ENCODE measurements around the gene SEMA3G.
A peak's percentile ranks its signal among the peaks of the same experiment; 100 is the strongest.

SEMA3G gene

DNA sequence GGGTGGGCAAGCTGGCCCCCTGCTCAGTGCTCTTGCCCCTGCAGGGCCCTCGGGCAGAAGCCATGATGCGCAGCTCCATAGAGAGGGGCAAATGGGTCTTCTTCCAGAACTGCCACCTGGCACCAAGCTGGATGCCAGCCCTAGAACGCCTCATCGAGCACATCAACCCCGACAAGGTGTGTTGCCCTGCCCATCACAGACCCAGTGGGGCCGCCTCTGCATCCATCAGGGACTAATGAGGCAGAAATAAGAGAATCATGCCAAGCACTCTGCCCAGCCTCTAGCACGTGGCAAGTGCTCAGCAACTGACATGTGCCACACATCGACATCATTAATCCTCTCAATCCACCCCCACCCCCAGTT is 49.4 kb downstream of the SEMA3G start:
- DNase-seq (ENCODE audit: low spot score), result no peak

GRCh38 chr3:52394751-52395502 is 50.0 kb downstream of the SEMA3G start:
- no peak for DNase-seq (ENCODE audit: low spot score)

GRCh38 chr3:52393959-52394670 is 50.8 kb downstream of the SEMA3G start:
- no peak for DNase-seq (ENCODE audit: low spot score)

DNA sequence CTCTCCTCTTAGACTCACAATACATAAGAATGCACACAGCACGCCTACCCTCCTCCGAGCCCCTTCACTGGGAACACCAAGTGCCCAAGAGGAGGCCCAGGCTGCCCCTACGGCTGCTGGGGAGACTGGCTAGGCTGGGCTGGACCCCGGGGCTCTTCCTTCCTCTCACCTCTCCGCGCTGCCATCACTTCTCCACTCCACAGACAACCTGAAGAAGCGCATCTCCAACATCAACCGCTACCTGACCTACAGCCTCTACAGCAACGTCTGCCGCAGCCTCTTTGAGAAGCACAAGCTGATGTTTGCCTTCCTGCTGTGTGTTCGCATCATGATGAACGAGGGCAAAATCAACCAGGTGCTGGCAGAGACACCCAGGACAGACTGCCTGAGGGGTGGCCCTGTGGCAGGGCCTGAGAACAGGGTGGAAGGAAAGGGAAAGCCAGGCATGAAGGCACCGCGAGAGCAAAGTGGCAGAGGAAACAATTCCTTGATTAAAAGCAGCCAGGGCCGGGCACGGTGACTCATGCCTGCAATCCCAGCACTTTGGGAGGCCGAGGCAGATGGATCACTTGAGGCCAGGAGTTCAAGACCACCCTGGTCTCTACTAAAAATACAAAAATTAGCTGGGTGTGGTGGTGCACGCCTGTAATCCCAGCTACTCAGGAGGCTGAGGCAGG is 51.6 kb downstream of the SEMA3G start:
- no peak for DNase-seq (ENCODE audit: low spot score)

- DNase-seq (ENCODE audit: low spot score), result no peak
Measured at GRCh38 chr3:52392216-52392930, 52.5 kb downstream of the SEMA3G start.

DNA sequence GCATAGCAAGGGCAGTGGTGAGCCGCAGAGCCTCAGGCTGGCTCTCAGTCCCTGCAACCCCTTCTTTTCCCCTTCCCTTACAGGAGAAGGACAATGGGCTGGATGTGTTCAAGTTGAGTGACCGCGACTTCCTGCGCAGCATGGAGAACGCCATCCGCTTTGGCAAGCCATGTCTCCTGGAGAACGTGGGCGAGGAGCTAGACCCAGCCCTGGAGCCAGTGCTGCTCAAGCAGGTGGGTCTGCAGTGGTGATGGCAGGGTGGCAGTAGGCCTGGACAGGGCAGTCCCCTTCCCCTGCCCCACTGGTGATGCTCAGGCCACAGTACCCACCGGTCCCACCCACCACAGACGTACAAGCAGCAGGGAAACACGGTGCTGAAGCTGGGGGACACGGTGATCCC is 53.8 kb downstream of the SEMA3G start:
- no peak for DNase-seq (ENCODE audit: low spot score)

- no peak for DNase-seq (ENCODE audit: low spot score)
Measured at GRCh38 chr3:52388933-52389332, 56.0 kb downstream of the SEMA3G start.

DNA sequence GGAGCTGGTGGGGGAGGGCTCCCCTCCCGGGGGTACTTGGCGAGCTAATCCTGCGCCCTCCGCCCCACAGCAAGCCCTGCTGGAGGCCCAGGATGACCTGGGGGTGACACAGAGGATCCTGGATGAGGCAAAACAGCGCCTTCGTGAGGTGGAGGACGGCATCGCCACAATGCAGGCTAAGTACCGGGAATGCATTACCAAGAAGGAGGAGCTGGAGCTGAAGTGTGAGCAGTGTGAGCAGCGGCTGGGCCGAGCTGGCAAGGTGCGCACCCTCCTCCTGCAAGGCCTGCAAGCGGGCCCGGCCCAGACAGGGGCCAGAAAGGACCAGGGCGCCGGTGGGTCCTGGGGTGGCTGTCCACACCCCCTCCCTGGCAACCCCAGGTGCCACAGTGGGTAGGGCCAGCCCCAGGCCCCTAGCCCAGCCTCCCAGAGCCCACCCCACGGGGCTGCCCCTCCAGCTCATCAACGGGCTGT is 56.5 kb downstream of the SEMA3G start:
- no peak for DNase-seq (ENCODE audit: low spot score)

- DNase-seq (ENCODE audit: low spot score), result no peak
Measured at GRCh38 chr3:52387481-52387880, 57.4 kb downstream of the SEMA3G start.

- DNase-seq (ENCODE audit: low spot score), result peak; percentile 61
Measured at GRCh38 chr3:52385157-52385556, 59.7 kb downstream of the SEMA3G start.

DNA sequence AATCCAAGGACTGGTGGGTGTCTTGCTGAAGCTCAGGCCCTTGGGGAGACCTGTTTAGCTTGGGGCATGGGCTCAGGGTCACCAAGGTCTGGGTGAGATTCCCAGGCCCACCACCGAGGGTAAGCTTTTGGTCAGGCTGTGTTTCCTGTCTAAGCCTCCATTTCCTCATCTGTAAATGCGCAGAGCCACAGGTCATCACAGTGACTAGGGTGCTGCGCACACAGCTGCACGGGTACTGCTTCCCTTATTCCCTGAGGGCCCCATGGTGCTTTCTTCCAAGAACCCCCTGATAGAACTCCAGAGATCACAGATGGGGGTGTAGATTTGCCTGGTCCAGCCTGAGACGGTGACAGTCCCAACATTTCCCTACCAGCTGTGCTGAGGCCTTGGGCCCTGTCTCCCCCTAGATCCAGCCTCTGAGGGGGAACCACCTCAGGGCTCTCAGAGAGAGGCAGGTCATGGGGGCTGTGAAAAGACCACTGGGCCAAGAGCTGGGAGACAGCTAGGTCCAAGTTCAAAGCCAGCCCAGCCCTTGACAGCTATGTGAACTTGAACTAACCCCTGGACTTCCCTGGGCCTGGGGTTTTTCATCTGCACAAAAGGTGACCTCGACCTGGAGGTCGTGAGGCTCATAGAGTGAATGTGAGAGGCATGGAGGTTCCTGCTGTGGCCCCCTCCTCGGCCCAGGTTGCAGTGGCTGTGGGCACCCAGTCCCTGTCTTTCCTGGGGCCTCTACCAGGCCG is 60.7 kb downstream of the SEMA3G start:
- no peak for DNase-seq (ENCODE audit: low spot score)

DNA sequence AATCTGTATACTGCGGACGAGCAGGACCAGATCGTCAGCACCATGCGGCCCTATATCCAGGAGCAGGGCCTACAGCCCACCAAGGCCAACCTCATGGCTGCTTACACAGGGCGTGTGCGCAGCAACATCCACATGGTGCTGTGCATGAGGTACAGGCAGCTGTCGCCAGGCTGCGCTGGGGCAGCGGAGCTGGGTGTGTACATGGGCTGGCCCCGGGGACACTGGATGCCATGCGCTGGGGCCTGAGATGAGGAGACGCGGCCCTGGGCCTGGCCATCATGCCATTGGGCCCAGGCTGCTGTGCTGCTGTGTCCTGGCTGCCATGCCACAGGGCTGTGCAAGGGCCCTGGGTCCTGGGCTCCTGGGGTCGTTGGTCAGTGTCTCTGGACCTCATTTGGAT is 61.5 kb downstream of the SEMA3G start:
- no peak for DNase-seq (ENCODE audit: low spot score)
